ENCODE results near the gene SLC9A1. TPM values are rescaled to one million over a fixed set of nuclear protein-coding genes. Genes with fewer than 3 reads are reported as not detected.

SLC9A1 gene
- total RNA-seq, 1 experiment from 2014 or later = 27.5 TPM

DNA sequence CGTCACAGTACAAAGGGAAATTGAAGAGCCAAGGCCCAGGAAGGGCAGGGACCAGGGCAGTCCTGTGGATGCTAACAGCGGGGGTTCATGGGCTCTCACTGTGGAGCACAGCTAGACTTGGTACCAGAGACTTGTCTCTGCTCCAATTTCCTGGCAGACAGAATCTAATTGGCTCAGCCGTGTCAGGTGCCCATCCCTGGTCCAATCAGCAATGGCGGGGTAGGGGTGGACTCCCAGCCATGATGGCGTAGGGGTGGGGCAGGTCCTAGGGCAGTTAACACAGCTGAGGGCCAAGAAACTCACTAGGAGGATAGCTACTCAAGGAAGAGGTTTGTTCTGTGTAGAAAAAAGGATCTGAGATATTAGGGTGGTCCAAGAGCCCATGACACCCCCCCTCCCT is 102.4 kb downstream of the SLC9A1 start:
- Histone ChIP-seq H2AFZ (no peak overlapping the region), H3K9me2 (ENCODE audit: insufficient read depth) (no peaks in the 10 kb centered on the region), H3K27ac (no peak overlapping the region), H3F3A (ENCODE audit: insufficient read depth, low read depth) (no peaks in the 10 kb centered on the region), H3K4me1 (replicated peaks; ENCODE audit: insufficient read depth) (no peaks in the 10 kb centered on the region), H3K4me3 (no peak overlapping the region), H3K4me2 (no peak overlapping the region), H3K36me3 (ENCODE audit: low read depth) (no peaks in the 10 kb centered on the region), H4K20me1 (ENCODE audit: insufficient read depth) (no peaks in the 10 kb centered on the region), H3K27me3 (ENCODE audit: insufficient read depth, low read depth) (no peaks in the 10 kb centered on the region), H3K9me3 (ENCODE audit: insufficient read depth, low read depth) (no peaks in the 10 kb centered on the region), H3K79me2 (ENCODE audit: low read depth) (no peaks in the 10 kb centered on the region)
- ChIA-PET CTCF (no interaction called here), POLR2A (ENCODE audit: unreplicated experiment) (no interaction called here)
- intact Hi-C loops (cut with micrococcal nuclease; ENCODE audit: unreplicated experiment) = no loop called here
- no peak for DNase-seq
- no TSS peak for BruUV-seq (replicated peaks)
- no peak for TF ChIP-seq EZH2 (IDR thresholded peaks at IDR 0.05; ENCODE audit: low read depth)
- no peak for TF ChIP-seq CTCF (conservative IDR thresholded peaks at IDR 0.05)

DNA sequence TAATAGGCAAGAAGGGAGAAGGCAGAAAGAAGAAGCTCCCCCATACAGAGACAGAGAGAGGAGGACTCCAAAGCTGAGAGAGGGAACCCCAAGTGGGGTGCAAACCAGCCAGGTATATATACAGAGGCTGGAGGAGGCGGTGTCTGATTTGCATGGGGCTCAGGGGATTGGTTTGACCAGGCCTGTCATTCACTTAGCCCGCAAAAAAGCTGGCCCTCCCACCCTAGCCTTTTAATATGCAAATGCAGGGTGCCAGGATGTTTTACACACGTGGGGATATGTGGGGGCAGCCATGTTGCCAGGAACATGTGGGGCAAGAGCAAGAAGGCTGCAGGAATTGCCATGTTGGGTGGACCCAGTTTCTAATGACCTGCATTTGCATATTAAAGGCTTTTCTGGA is 105.3 kb downstream of the SLC9A1 start:
- no peak for TF ChIP-seq EZH2 (IDR thresholded peaks at IDR 0.05; ENCODE audit: low read depth)
- no peak for TF ChIP-seq CTCF (conservative IDR thresholded peaks at IDR 0.05)
- intact Hi-C loops (cut with micrococcal nuclease; ENCODE audit: unreplicated experiment) = no loop called here
- no peak overlapping the region for H3K27ac ChIP-seq
- ChIA-PET CTCF (interaction anchor here (0.6 to 0.7 kb wide), 3 partner anchors 33 to 559 kb away, joined by 3 to 7 read pairs (median 5); no protein-coding TSS in a partner anchor), POLR2A (ENCODE audit: unreplicated experiment) (no interaction called here)
- no peaks in the 10 kb centered on the region for H3K27me3 ChIP-seq (ENCODE audit: insufficient read depth, low read depth)
- H3F3A ChIP-seq (ENCODE audit: insufficient read depth, low read depth) = no peaks in the 10 kb centered on the region
- no peaks in the 10 kb centered on the region for H3K36me3 ChIP-seq (ENCODE audit: low read depth)
- DNase-seq = no peak
- H3K9me2 ChIP-seq (ENCODE audit: insufficient read depth) = no peaks in the 10 kb centered on the region
- no peak overlapping the region for H3K4me2 ChIP-seq
- no peaks in the 10 kb centered on the region for H3K79me2 ChIP-seq (ENCODE audit: low read depth)
- no peaks in the 10 kb centered on the region for H3K4me1 ChIP-seq (replicated peaks; ENCODE audit: insufficient read depth)
- no peak overlapping the region for H2AFZ ChIP-seq
- no peak overlapping the region for H3K4me3 ChIP-seq
- no peaks in the 10 kb centered on the region for H3K9me3 ChIP-seq (ENCODE audit: insufficient read depth, low read depth)
- no TSS peak for BruUV-seq (replicated peaks)
- no peaks in the 10 kb centered on the region for H4K20me1 ChIP-seq (ENCODE audit: insufficient read depth)

- Histone ChIP-seq H3K4me2 (no peak overlapping the region), H3K9me2 (ENCODE audit: insufficient read depth) (no peaks in the 10 kb centered on the region), H3K36me3 (ENCODE audit: low read depth) (no peaks in the 10 kb centered on the region), H3K79me2 (ENCODE audit: low read depth) (no peaks in the 10 kb centered on the region), H2AFZ (no peak overlapping the region), H3K4me3 (no peak overlapping the region), H3K9me3 (ENCODE audit: insufficient read depth, low read depth) (no peaks in the 10 kb centered on the region), H3F3A (ENCODE audit: insufficient read depth, low read depth) (no peaks in the 10 kb centered on the region), H3K27ac (no peak overlapping the region), H4K20me1 (ENCODE audit: insufficient read depth) (no peaks in the 10 kb centered on the region), H3K4me1 (replicated peaks; ENCODE audit: insufficient read depth) (no peaks in the 10 kb centered on the region), H3K27me3 (ENCODE audit: insufficient read depth, low read depth) (no peaks in the 10 kb centered on the region)
- ChIA-PET CTCF (interaction anchor here (0.6 kb wide), 1 partner anchor 33 kb away, joined by 7 read pairs; no protein-coding TSS in a partner anchor), POLR2A (ENCODE audit: unreplicated experiment) (no interaction called here)
- TF ChIP-seq EZH2 (IDR thresholded peaks at IDR 0.05; ENCODE audit: low read depth) (no peak), CTCF (conservative IDR thresholded peaks at IDR 0.05) (no peak)
- no peak for DNase-seq
- intact Hi-C loops (cut with micrococcal nuclease; ENCODE audit: unreplicated experiment) = no loop called here
- no TSS peak for BruUV-seq (replicated peaks)
Observed at GRCh38 chr1:27049100-27049499, 105.8 kb downstream of the SLC9A1 start.

Other genes with a start within 250 kb of the SLC9A1 start
- gene NR0B2, start 241.2 kb downstream of the SLC9A1 start, total RNA-seq (2021) = not detected in 2 replicates
- 93.6 and 104 TPM in 2 replicates for gene NUDC, start 233.4 kb downstream of the SLC9A1 start, total RNA-seq (2021)
- gene KDF1, start 194.7 kb downstream of the SLC9A1 start, total RNA-seq (2021) = 20.5 and 21.3 TPM in 2 replicates
- gene TRNP1, start 161.4 kb downstream of the SLC9A1 start, total RNA-seq (2021) = 7.4 and 7.9 TPM in 2 replicates
- gene TENT5B, start 142.3 kb downstream of the SLC9A1 start, total RNA-seq (2021) = 3.6 and 4.9 TPM in 2 replicates
- 37.1 and 39.2 TPM in 2 replicates for gene WDTC1, start 79.5 kb upstream of the SLC9A1 start, total RNA-seq (2021)
- 32.0 and 32.8 TPM in 2 replicates for gene TMEM222, start 167.0 kb upstream of the SLC9A1 start, total RNA-seq (2021)
- 43.7 and 49.8 TPM in 2 replicates for gene SYTL1, start 186.9 kb upstream of the SLC9A1 start, total RNA-seq (2021)
- gene MAP3K6, start 211.8 kb upstream of the SLC9A1 start, total RNA-seq (2021) = 25.1 and 26.2 TPM in 2 replicates
- gene FCN3, start 219.7 kb upstream of the SLC9A1 start, total RNA-seq (2021) = not detected in 2 replicates
- gene CD164L2, start 228.2 kb upstream of the SLC9A1 start, total RNA-seq (2021) = 0.63 and 1.7 TPM in 2 replicates
- gene GPR3, start 237.5 kb upstream of the SLC9A1 start, total RNA-seq (2021) = 0.98 and 1.2 TPM in 2 replicates